GM21360 (cell line): ENCODE measurements around the gene S100A11.
A peak's percentile ranks its signal among the peaks of the same experiment; 100 is the strongest.
"Not testable (repeated sequence)": the region's sequence is repeated elsewhere in the genome, so short reads cannot be mapped to it uniquely, and the experiment has no call there.

Source experiments
- ATAC-seq: cut with Tn5 transposase; IDR thresholded peaks from one replicate; pipeline ENCODE4 v1.9.1; 2021; ENCODE audit warnings: mild to moderate bottlenecking, moderate library complexity; ENCODE audit not compliant: unreplicated experiment

Gene S100A11

GRCh38 chr1:152036267-152037216 lies at the start of gene S100A11:
S100A11 (minus strand) TSS chr1:152037004; CDS start chr1:152036915, 89 bp downstream.
- ATAC-seq, result no peak

GRCh38 chr1:152084853-152085252 lies 48.0 kb upstream of the S100A11 start:
- ATAC-seq, result no peak

GRCh38 chr1:152081026-152081425 lies 44.2 kb upstream of the S100A11 start:
- not testable (repeated sequence) for ATAC-seq

GRCh38 chr1:152080494-152080893 lies 43.7 kb upstream of the S100A11 start:
- ATAC-seq, result not testable (repeated sequence)

GRCh38 chr1:152078831-152079441 lies 42.1 kb upstream of the S100A11 start:
- ATAC-seq, result no peak

GRCh38 chr1:152072311-152072710 lies 35.5 kb upstream of the S100A11 start:
- no peak for ATAC-seq

GRCh38 chr1:152071123-152071522 lies 34.3 kb upstream of the S100A11 start:
- no peak for ATAC-seq

- no peak for ATAC-seq
Measured at GRCh38 chr1:152067929-152068328, 31.1 kb upstream of the S100A11 start.

- no peak for ATAC-seq
Measured at GRCh38 chr1:152067150-152067549, 30.3 kb upstream of the S100A11 start.

GRCh38 chr1:152061952-152062351 lies 25.1 kb upstream of the S100A11 start:
- no peak for ATAC-seq

GRCh38 chr1:152053375-152053774 lies 16.6 kb upstream of the S100A11 start:
- ATAC-seq, result no peak

- no peak for ATAC-seq
Measured at GRCh38 chr1:152052606-152053005, 15.8 kb upstream of the S100A11 start.

- no peak for ATAC-seq
Measured at GRCh38 chr1:152050886-152051675, 14.3 kb upstream of the S100A11 start.

- no peak for ATAC-seq
Measured at GRCh38 chr1:152049291-152050083, 12.7 kb upstream of the S100A11 start.

- peak; percentile 12 for ATAC-seq
Measured at GRCh38 chr1:152048416-152049009, 11.7 kb upstream of the S100A11 start.

GRCh38 chr1:152047730-152048415 lies 11.1 kb upstream of the S100A11 start:
- peak; percentile 90 for ATAC-seq

GRCh38 chr1:152047413-152047729 lies 10.6 kb upstream of the S100A11 start:
- no peak for ATAC-seq

GRCh38 chr1:152044386-152044785 lies 7.6 kb upstream of the S100A11 start:
- ATAC-seq, result no peak

GRCh38 chr1:152043870-152044269 lies 7.1 kb upstream of the S100A11 start:
- no peak for ATAC-seq

GRCh38 chr1:152042030-152042429 lies 5.2 kb upstream of the S100A11 start:
- ATAC-seq, result no peak
